Spleen (tissue), 11 donors: ENCODE data around the gene BMP2K. TPM values are rescaled to one million over a fixed set of nuclear protein-coding genes. Genes with fewer than 3 reads are reported as not detected.
"Not testable (repeated sequence)": the region's sequence is repeated elsewhere in the genome, so short reads cannot be mapped to it uniquely, and the experiment has no call there.

Experiments
- DNase-seq: peaks from one replicate; pipeline ENCODE4 v3.0.0-alpha.2; 2020
- H3K27ac ChIP-seq, 8 donors: fragments of 200-600 bp; sonication (generic) in 7 of 8; 1 replicate in 4 of 8; 2 replicates in 4 of 8; pipeline versions ENCODE4 v1.5.0 to v1.8.0; 2016 to 2021; ENCODE audit warnings: inconsistent platforms in 4 of 8, mild to moderate bottlenecking in 4 of 8, moderate library complexity in 1 of 8
- H3K27me3 ChIP-seq, 7 donors: fragments of 200-600 bp; sonication (generic) in 6 of 7; replicated peaks in 1 of 7; 1 replicate in 4 of 7; 2 replicates in 3 of 7; pipeline versions ENCODE4 v1.5.0 to v1.8.0; 2016 to 2021; ENCODE audit warnings: inconsistent platforms in 3 of 7, mild to moderate bottlenecking in 1 of 7
- H3K36me3 ChIP-seq, 6 donors: fragments of 200-600 bp; sonication (generic) in 5 of 6; 1 replicate in 4 of 6; 2 replicates in 2 of 6; pipeline versions ENCODE4 v1.5.0 to v1.8.0; 2016 to 2021; ENCODE audit warnings: inconsistent platforms in 2 of 6
- H3K4me1 ChIP-seq, 6 donors: fragments of 200-600 bp; sonication (generic) in 5 of 6; 1 replicate in 3 of 6; 2 replicates in 3 of 6; pipeline versions ENCODE4 v1.5.0 to v1.8.0; 2016 to 2021; ENCODE audit warnings: inconsistent platforms in 3 of 6
- H3K4me3 ChIP-seq, 8 donors: fragments of 200-600 bp; sonication (generic) in 7 of 8; 1 replicate in 4 of 8; 2 replicates in 4 of 8; pipeline versions ENCODE4 v1.5.0 to v1.8.0; 2016 to 2021; ENCODE audit warnings: inconsistent platforms in 4 of 8, mild to moderate bottlenecking in 4 of 8, moderate library complexity in 2 of 8
- H3K9me3 ChIP-seq, 8 donors: fragments of 200-600 bp; sonication (generic) in 7 of 8; 1 replicate in 4 of 8; 2 replicates in 4 of 8; pipeline versions ENCODE4 v1.5.0 to v1.8.0; 2016 to 2021; ENCODE audit warnings: inconsistent platforms in 4 of 8
- POLR2A ChIP-seq, 3 donors: fragments of 450-650 bp; IDR thresholded peaks; one replicate each; pipeline ENCODE4 v1.5.1; 2017; ENCODE audit warnings: antibody characterized with exemption in 3 of 3, mild to moderate bottlenecking in 1 of 3
- POLR2AphosphoS5 ChIP-seq, 3 donors: sonication (generic); formaldehyde crosslinking; IDR thresholded peaks; one replicate each; pipeline ENCODE4 v1.5.1; 2017; ENCODE audit warnings: antibody characterized with exemption in 3 of 3
- WGBS, 5 donors: extraction: QIAGEN DNeasy Blood & Tissue Kit in 3 of 5; methylation state at CpG; one replicate each; pipeline versions ENCODE4 v1.1.5 to v1.1.7; 2013 to 2018; 5-methylcytosine and 5-hydroxymethylcytosine counted together
- intact Hi-C: fragments of 100-400 bp; cut with DNase I; formaldehyde crosslinking; loops from one replicate; pipeline ENCODE4 v1.15.0; 2023; ENCODE audit warnings: low total_unique reads
- polyA plus RNA-seq, 3 donors: library from polyadenylated mRNA; stranded (reverse); fragments of 200-250 nt; gene quantifications; one replicate each; pipeline ENCODE4 v1.2.1, GENCODE V29; 2013
- total RNA-seq, 7 donors: library from RNA; depleted of rRNA in 3 of 7; stranded (reverse); fragments of >200 nt in 3 of 7; fragmentation: NEBNext Ultra II Directional in 4 of 7; extraction: Animal tissue kit (Norgen Biotek cat#: 25700) in 4 of 7; gene quantifications; one replicate each; pipeline versions ENCODE4 v1.1.0 to v1.2.1, GENCODE V29; 2016 to 2021
- TF ChIP-seq, protein P1 (sequence below), 11 experiments: fragments of 200-600 bp in 7 of 11; fragments of 450-650 bp in 4 of 11; sonication (generic) in 4 of 11; IDR thresholded peaks in 8 of 11; conservative IDR thresholded peaks in 3 of 11; 1 replicate in 7 of 11; 2 replicates in 4 of 11; pipeline versions ENCODE4 v1.4.0 to v1.8.0; 2016 to 2021; ENCODE audit warnings: antibody characterized with exemption in 11 of 11, inconsistent platforms in 4 of 11, mild to moderate bottlenecking in 1 of 11
- donor health status: healthy with polysubstance abuse.
- donor health status: DM: no; HTN: no; CAD: no; lungs with moderate emphysema.
- donor health status: DM: no; HTN: no; CAD: no.
- donor health status: Bipolar disorder and iron deficiency.
- donor health status: healthy.
- donor health status: DM: no; HTN: no; CAD: no.
- donor health status: DM: yes; HTN: yes; CAD: no.

The BMP2K gene
- total and polyA plus RNA-seq, 10 donors, result 27.4 to 154 (median 96.3) TPM

DNA sequence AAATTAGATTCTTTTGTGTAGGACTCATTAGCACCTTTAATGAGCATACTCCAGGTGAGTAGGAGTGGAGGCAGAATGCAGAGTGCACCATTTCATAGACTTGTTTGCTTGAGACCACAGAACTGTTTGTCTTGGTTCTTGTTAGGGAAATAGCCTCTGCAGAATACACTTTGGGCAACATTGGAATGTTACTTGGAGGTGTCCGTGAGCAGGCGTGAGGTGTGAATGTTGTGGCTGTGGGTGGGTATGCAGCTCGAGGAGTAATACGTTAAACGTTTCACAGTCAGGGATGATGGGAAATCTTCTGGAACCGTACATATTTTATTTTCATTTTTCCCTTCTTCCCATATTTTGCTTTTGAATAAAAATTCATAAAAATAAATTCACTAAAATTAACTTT, 131.5 kb downstream of the BMP2K start:
- Histone ChIP-seq H3K36me3 (peaks cover 0 to 46% (median 19%) of the 10 kb centered on the region in 6 donors), H3K27ac (no peak overlapping the region), H3K4me1 (no peaks in the 10 kb centered on the region), H3K4me3 (no peak overlapping the region), H3K9me3 (no peaks in the 10 kb centered on the region), H3K27me3 (no peaks in the 10 kb centered on the region)
- no peak for DNase-seq
- TF ChIP-seq POLR2A (IDR thresholded peaks at IDR 0.05) (no peak), POLR2AphosphoS5 (IDR thresholded peaks at IDR 0.05) (no peak)
- TF ChIP-seq, protein P1, sequence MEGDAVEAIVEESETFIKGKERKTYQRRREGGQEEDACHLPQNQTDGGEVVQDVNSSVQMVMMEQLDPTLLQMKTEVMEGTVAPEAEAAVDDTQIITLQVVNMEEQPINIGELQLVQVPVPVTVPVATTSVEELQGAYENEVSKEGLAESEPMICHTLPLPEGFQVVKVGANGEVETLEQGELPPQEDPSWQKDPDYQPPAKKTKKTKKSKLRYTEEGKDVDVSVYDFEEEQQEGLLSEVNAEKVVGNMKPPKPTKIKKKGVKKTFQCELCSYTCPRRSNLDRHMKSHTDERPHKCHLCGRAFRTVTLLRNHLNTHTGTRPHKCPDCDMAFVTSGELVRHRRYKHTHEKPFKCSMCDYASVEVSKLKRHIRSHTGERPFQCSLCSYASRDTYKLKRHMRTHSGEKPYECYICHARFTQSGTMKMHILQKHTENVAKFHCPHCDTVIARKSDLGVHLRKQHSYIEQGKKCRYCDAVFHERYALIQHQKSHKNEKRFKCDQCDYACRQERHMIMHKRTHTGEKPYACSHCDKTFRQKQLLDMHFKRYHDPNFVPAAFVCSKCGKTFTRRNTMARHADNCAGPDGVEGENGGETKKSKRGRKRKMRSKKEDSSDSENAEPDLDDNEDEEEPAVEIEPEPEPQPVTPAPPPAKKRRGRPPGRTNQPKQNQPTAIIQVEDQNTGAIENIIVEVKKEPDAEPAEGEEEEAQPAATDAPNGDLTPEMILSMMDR (IDR thresholded peaks at IDR 0.05 in 8 of 11, conservative IDR thresholded peaks at IDR 0.05 in 3 of 11), result no peak
- 95 to 99% (median 96%) methylated on average over 6 of the region's 6 CpGs for WGBS, 5 donors
- intact Hi-C loops, result no loop called here

- H3K4me3 ChIP-seq, H3K27ac ChIP-seq, H3K9me3 ChIP-seq, H3K4me1 ChIP-seq, intact Hi-C loops, H3K27me3 ChIP-seq, DNase-seq: not testable (repeated sequence)
- 94 to 100% (median 96%) methylated on average over 6 of the region's 6 CpGs for WGBS, 5 donors
- H3K36me3 ChIP-seq, result peaks cover 0 to 53% (median 17%) of the 10 kb centered on the region in 6 donors
These were observed 132.8 kb downstream of the BMP2K start for GRCh38 chr4:78908974-78909373.

- WGBS, 5 donors, result 89 to 99% (median 95%) methylated on average over 2 of the region's 2 CpGs
- no peaks in the 10 kb centered on the region for H3K4me1 ChIP-seq
- TF ChIP-seq POLR2A (IDR thresholded peaks at IDR 0.05) (no peak), POLR2AphosphoS5 (IDR thresholded peaks at IDR 0.05) (no peak)
- TF ChIP-seq, protein P1 (IDR thresholded peaks at IDR 0.05 in 8 of 11, conservative IDR thresholded peaks at IDR 0.05 in 3 of 11), result no peak
- peaks cover 0 to 54% (median 17%) of the 10 kb centered on the region in 6 donors for H3K36me3 ChIP-seq
- intact Hi-C loops, result no loop called here
- H3K27me3 ChIP-seq, result no peaks in the 10 kb centered on the region
- no peaks in the 10 kb centered on the region for H3K9me3 ChIP-seq
- H3K4me3 ChIP-seq, result no peak overlapping the region
- H3K27ac ChIP-seq, result no peak overlapping the region
- DNase-seq, result no peak
These were observed 134.5 kb downstream of the BMP2K start for GRCh38 chr4:78910612-78911011.

GRCh38 chr4:78922207-78922606, 146.1 kb downstream of the BMP2K start:
- Histone ChIP-seq H3K9me3 (no peaks in the 10 kb centered on the region), H3K4me1 (peaks cover 0 to 7% (median 0%) of the 10 kb centered on the region in 6 donors), H3K27ac (no peak overlapping the region), H3K36me3 (peaks cover 0 to 31% (median 0%) of the 10 kb centered on the region in 6 donors), H3K4me3 (no peak overlapping the region), H3K27me3 (no peaks in the 10 kb centered on the region)
- TF ChIP-seq POLR2AphosphoS5 (IDR thresholded peaks at IDR 0.05), result no peak
- TF ChIP-seq, protein P1 (IDR thresholded peaks at IDR 0.05 in 8 of 11, conservative IDR thresholded peaks at IDR 0.05 in 3 of 11), result no peak
- TF ChIP-seq POLR2A (IDR thresholded peaks at IDR 0.05), result no peak
- intact Hi-C loops, result no loop called here
- 92 to 98% (median 96%) methylated on average over 4 of the region's 4 CpGs for WGBS, 5 donors
- no peak for DNase-seq
